Breast epithelium (tissue), 4 donors: ENCODE measurements around the gene KBTBD13. TPM values are rescaled to one million over a fixed set of nuclear protein-coding genes. Genes with fewer than 3 reads are reported as not detected.

Source experiments
- DNase-seq, 2 donors: peaks; one replicate each; pipeline ENCODE4 v3.0.0-alpha.2; 2019; ENCODE audit warnings: low spot score in 2 of 2
- H3K27ac ChIP-seq, 2 donors: fragments of 200-600 bp; sonication (generic) in 1 of 2; one replicate each; pipeline ENCODE4 v1.5.1; 2016 to 2019; ENCODE audit warnings: mild to moderate bottlenecking in 1 of 2
- H3K27me3 ChIP-seq, 2 donors: fragments of 200-600 bp; sonication (generic) in 1 of 2; one replicate each; pipeline versions ENCODE4 v1.5.1 to v1.6.0; 2017 to 2019; ENCODE audit warnings: control low read depth in 1 of 2, mild to moderate bottlenecking in 1 of 2
- H3K36me3 ChIP-seq: fragments of 200-600 bp; one replicate; pipeline ENCODE4 v1.5.1; 2019
- H3K4me1 ChIP-seq, 2 donors: fragments of 200-600 bp; sonication (generic); one replicate each; pipeline ENCODE4 v1.5.1; 2016 to 2019; ENCODE audit warnings: control low read depth in 1 of 2
- H3K4me3 ChIP-seq, 3 donors: fragments of 200-600 bp; sonication (generic); 1 replicate in 2 of 3; 2 replicates in 1 of 3; pipeline ENCODE4 v1.5.1; 2016 to 2019; ENCODE audit warnings: mild to moderate bottlenecking in 3 of 3, moderate library complexity in 2 of 3
- H3K9me3 ChIP-seq, 2 donors: fragments of 200-600 bp; sonication (generic) in 1 of 2; one replicate each; pipeline ENCODE4 v1.5.1; 2016 to 2019; ENCODE audit warnings: control low read depth in 1 of 2
- POLR2A ChIP-seq: fragments of 450-650 bp; IDR thresholded peaks from one replicate; pipeline ENCODE4 v1.6.1; 2016; ENCODE audit warnings: antibody characterized with exemption, mild to moderate bottlenecking, moderate library complexity
- POLR2AphosphoS5 ChIP-seq, 3 donors: sonication (generic); formaldehyde crosslinking; IDR thresholded peaks; one replicate each; pipeline ENCODE4 v1.6.1; 2017; ENCODE audit warnings: antibody characterized with exemption in 3 of 3
- intact Hi-C: fragments of 100-400 bp; cut with DNase I; formaldehyde crosslinking; loops from one replicate; pipeline ENCODE4 v1.15.1; 2023; ENCODE audit warnings: low total_unique reads
- total RNA-seq, 3 donors: library from RNA; depleted of rRNA; stranded (reverse); fragments of >200 nt; gene quantifications; one replicate each; pipeline ENCODE4 v1.1.0, GENCODE V29; 2016
- TF ChIP-seq, protein P1 (sequence below), 3 donors: fragments of 450-650 bp; IDR thresholded peaks; one replicate each; pipeline ENCODE4 v1.5.1; 2016 to 2017; ENCODE audit warnings: antibody characterized with exemption in 3 of 3, mild to moderate bottlenecking in 3 of 3, moderate library complexity in 3 of 3

KBTBD13 gene
- total RNA-seq, 3 donors from 2014 or later: 0.15 to 0.33 TPM; not detected in 1

DNA sequence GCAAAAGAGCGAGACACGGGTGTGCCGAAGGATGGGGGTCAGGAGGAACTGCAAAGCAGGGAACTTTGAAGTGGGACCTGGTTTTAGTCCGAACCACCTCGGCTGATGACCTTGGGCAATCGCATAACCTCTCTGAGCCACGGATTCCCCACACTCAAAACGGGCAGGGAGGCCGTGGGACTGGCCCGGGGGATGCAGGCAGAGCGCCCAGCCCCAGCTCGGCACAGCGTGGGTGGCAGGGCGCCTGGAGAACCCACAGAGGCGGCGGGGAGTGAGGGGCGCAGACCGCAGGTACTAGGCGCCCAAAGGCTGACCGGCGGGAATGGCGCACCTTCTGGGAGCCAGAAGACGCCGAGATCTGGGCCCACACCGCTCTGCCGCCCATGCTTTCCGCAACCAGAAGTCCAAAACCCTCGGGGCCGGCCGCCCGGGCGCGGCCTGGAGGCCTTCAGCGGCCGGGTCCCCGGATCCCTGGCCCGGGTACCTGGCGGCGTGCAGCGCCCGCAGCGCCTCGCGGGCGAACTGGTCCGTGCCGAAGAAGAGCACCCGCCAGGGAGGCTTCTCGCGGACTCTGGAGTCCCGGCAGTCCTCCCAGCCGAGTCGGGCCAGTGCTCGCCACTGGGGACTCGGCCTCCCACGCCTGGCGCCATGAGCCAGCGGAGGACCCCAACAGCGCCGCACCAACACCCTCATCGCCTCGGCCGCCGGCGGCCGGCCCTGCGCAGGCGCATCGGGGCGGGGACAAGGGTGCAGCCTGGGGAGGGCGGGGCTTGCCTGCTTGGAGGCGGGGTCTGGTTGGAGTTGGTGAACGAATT is 47.4 kb upstream of the KBTBD13 start, which contains the start of gene MTFMT:
MTFMT (minus strand) TSS at position 719 of the 815 bp plus-strand sequence; CDS start at position 693, 26 bp downstream.
- Histone ChIP-seq H3K27me3 (no peaks in the 10 kb centered on the region), H3K4me1 (peaks cover 0 to 7% of the 10 kb centered on the region in 2 donors), H3K27ac (peak within 1 kb of the TSS; percentile 51 to 74), H3K9me3 (no peaks in the 10 kb centered on the region), H3K36me3 (no peaks in the 10 kb centered on the region), H3K4me3 (peak within 1 kb of the TSS; percentile 87 to 99 (median 88))
- TF ChIP-seq, protein P1, sequence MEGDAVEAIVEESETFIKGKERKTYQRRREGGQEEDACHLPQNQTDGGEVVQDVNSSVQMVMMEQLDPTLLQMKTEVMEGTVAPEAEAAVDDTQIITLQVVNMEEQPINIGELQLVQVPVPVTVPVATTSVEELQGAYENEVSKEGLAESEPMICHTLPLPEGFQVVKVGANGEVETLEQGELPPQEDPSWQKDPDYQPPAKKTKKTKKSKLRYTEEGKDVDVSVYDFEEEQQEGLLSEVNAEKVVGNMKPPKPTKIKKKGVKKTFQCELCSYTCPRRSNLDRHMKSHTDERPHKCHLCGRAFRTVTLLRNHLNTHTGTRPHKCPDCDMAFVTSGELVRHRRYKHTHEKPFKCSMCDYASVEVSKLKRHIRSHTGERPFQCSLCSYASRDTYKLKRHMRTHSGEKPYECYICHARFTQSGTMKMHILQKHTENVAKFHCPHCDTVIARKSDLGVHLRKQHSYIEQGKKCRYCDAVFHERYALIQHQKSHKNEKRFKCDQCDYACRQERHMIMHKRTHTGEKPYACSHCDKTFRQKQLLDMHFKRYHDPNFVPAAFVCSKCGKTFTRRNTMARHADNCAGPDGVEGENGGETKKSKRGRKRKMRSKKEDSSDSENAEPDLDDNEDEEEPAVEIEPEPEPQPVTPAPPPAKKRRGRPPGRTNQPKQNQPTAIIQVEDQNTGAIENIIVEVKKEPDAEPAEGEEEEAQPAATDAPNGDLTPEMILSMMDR (IDR thresholded peaks at IDR 0.05): no peak
- TF ChIP-seq POLR2AphosphoS5 (IDR thresholded peaks at IDR 0.05) (peak; percentile 82 to 94 (median 93)), POLR2A (peak; percentile 90)
- intact Hi-C loops: no loop called here
- peak; percentile 80 to 90 for DNase-seq

DNA sequence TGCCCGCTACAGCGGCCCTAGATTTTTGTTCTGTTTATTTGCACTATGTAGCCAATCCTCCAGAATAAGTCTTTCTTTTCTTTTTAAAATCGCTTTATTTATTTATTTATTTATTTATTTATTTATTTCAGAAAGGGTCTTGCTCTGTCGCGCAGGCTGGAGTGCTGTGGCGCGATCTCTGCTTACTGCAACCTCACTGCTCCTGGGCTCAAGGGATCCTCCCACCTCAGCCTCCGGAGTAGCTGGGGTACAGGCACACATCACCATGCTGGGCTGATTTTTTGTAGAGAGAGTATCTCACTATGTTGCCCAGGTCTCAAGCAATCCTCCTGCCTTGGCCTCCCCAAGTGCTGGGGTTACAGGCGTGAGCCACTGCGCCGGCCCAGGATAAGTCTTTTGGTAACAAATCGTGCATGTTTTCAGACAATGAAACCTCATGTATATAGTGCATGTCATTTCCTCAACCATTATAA is 46.8 kb upstream of the KBTBD13 start:
- Histone ChIP-seq H3K4me3 (peak overlapping the region; percentile 87 to 99 (median 88)), H3K27me3 (no peaks in the 10 kb centered on the region), H3K9me3 (no peaks in the 10 kb centered on the region), H3K27ac (peak overlapping the region in 1 of 2 donors; percentile 74), H3K36me3 (no peaks in the 10 kb centered on the region), H3K4me1 (peaks cover 0 to 7% of the 10 kb centered on the region in 2 donors)
- intact Hi-C loops: loop anchor here (10.0 kb wide), 1 partner anchor 65 kb away; no protein-coding TSS in a partner anchor
- TF ChIP-seq, protein P1 (IDR thresholded peaks at IDR 0.05): no peak
- DNase-seq: no peak

DNA sequence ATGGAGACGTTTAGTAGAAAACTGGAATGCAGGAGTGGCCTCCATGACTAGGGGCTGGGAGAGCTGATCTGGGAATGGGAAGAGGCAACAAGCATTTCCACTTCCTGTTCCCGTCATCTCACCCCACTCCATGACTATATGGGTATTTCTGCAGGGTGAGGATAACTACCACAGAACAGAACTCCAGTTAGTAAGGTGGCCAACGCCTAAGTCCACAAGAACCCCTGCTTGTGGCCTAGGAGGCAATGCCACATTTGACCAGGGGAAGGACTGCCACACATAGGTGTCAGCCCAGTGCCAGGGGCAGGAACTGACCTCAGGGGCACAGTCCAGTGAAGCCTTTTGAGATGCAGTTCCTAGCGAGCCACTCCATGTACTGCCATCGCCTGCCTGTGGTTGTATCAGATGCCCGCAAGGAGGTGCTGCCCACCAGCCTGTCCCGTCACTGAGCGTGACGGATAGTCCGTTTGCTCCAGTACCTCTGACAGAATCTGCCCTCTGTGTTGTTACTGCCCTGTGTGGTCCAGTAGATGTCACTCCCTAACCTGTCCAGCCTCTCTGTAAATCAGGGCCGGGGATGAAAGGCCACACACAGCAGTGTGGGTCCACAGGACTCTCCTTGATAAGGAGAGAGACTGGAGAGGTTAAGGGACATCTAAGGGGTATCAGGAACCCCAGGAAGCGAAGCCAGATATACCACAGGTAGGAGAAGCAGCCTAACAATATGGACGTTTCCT is 43.6 kb upstream of the KBTBD13 start:
- TF ChIP-seq POLR2AphosphoS5 (IDR thresholded peaks at IDR 0.05): no peak
- TF ChIP-seq, protein P1 (IDR thresholded peaks at IDR 0.05): peak in 2 of 3 donors; percentile 36 to 48
- H3K27me3 ChIP-seq: no peaks in the 10 kb centered on the region
- no peaks in the 10 kb centered on the region for H3K9me3 ChIP-seq
- no peak overlapping the region for H3K27ac ChIP-seq
- intact Hi-C loops: loop anchor here (10.0 kb wide), 1 partner anchor 62 kb away; no protein-coding TSS in a partner anchor
- H3K4me3 ChIP-seq: no peak overlapping the region
- peaks cover 0 to 7% of the 10 kb centered on the region in 2 donors for H3K4me1 ChIP-seq
- H3K36me3 ChIP-seq: no peaks in the 10 kb centered on the region
- no peak for DNase-seq

DNA sequence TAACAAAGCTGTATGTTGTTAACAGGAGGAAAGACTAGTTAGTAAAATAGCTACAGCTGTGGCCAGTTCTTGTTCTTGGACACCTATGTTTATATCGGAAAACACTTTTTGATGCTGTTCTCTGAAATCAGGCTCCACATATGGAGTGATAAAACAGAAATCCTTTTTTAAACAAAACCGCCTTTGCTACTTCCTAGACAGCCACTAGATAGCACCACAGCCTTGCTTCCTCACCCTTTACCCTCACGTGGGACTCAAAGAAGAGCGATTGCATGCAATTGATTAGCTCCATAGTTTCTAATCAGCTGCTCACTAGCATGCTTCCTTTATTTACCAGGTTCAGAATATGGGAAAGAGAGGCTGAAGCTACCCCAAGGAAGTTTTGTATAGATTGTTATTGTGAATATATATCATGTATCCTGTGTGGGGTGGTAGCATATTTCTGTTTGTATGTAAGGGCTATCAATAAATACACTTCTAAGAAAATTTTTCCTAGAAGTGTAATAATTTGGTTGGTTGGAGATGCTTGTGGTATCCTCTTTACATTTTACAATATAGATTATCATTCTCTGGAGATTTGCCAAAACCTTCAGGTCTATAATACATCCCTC is 42.8 kb upstream of the KBTBD13 start:
- no peaks in the 10 kb centered on the region for H3K4me1 ChIP-seq
- intact Hi-C loops: loop anchor here (10.0 kb wide), 1 partner anchor 61 kb away; no protein-coding TSS in a partner anchor

More for the DNA sequence above, 42.8 kb upstream of the KBTBD13 start:
- H3K36me3 ChIP-seq: no peaks in the 10 kb centered on the region
- no peak overlapping the region for H3K27ac ChIP-seq
- no peak overlapping the region for H3K4me3 ChIP-seq
- no peaks in the 10 kb centered on the region for H3K9me3 ChIP-seq
- no peak for DNase-seq
- no peaks in the 10 kb centered on the region for H3K27me3 ChIP-seq
- no peak for TF ChIP-seq POLR2AphosphoS5 (IDR thresholded peaks at IDR 0.05)
- TF ChIP-seq, protein P1 (IDR thresholded peaks at IDR 0.05): peak in 1 of 3 donors; percentile 19
